SK-N-SH (cell line): ENCODE data around the gene MMD2. TPM values are rescaled to one million over a fixed set of nuclear protein-coding genes. Genes with fewer than 3 reads are reported as not detected.
A peak's percentile ranks its signal among the peaks of the same experiment; 100 is the strongest.

ENCODE experiments used
- CTCF ChIA-PET: fragments of 300-600, 350-600 bp; formaldehyde crosslinking; extraction: SDS; loops from one replicate; lab custom pipeline; 2021; lab: Yijun Ruan, JAX
- POLR2A ChIA-PET: fragments of 350-600 bp; sonication (Branson Sonifier 250); formaldehyde crosslinking; extraction: SDS; loops from one replicate; lab custom pipeline; 2020; ENCODE audit warnings: antibody characterized with exemption, inconsistent platforms; lab: Yijun Ruan, JAX
- DNase-seq: peaks from one replicate; pipeline ENCODE4 v3.0.0; 2012
- H2AFZ ChIP-seq: fragments of 200-600 bp; sonication (generic); 2 replicates; pipeline ENCODE4 v1.8.1; 2016; ENCODE audit warnings: antibody characterized with exemption, mild to moderate bottlenecking, low read depth
- H3F3A ChIP-seq: fragments of 200-600 bp; sonication (generic); replicated peaks from 2 replicates; pipeline ENCODE3; 2016; ENCODE audit warnings: antibody characterized with exemption, mild to moderate bottlenecking; ENCODE audit not compliant: insufficient read depth
- H3K27ac ChIP-seq, 2 experiments: fragments of 200-500 bp in 1 of 2; fragments of 200-600 bp in 1 of 2; sonication (Bioruptor generic) in 1 of 2; sonication (generic), shearing (Covaris generic) in 1 of 2; 2 replicates each; pipeline versions ENCODE4 v1.5.1 to v1.6.1; 2014 to 2016; ENCODE audit warnings: low read depth in 2 of 2, inconsistent platforms in 1 of 2, low read length in 1 of 2, mild to moderate bottlenecking in 1 of 2, mixed read lengths in 1 of 2
- H3K27me3 ChIP-seq: fragments of 200-600 bp; sonication (generic), shearing (Covaris generic); 2 replicates; pipeline ENCODE4 v1.6.1; 2016; ENCODE audit warnings: mixed run types; ENCODE audit not compliant: insufficient read depth
- H3K36me3 ChIP-seq, 2 experiments: fragments of 200-500 bp in 1 of 2; fragments of 200-600 bp in 1 of 2; sonication (Bioruptor generic) in 1 of 2; sonication (generic) in 1 of 2; replicated peaks in 1 of 2; 2 replicates each; pipeline versions ENCODE3 to v1.5.1; 2014 to 2016; ENCODE audit warnings: low read length in 1 of 2, mild to moderate bottlenecking in 1 of 2; ENCODE audit not compliant: insufficient read depth in 2 of 2, control insufficient read depth in 1 of 2
- H3K4me1 ChIP-seq, 2 experiments: fragments of 200-500 bp in 1 of 2; fragments of 200-600 bp in 1 of 2; sonication (Bioruptor generic) in 1 of 2; sonication (generic), shearing (Covaris generic) in 1 of 2; 2 replicates each; pipeline versions ENCODE4 v1.5.1 to v1.6.1; 2014 to 2016; ENCODE audit warnings: low read depth in 1 of 2, low read length in 1 of 2, mixed run types in 1 of 2; ENCODE audit not compliant: insufficient read depth in 2 of 2, control insufficient read depth in 1 of 2
- H3K4me2 ChIP-seq: fragments of 200-600 bp; sonication (generic), shearing (Covaris generic); 2 replicates; pipeline ENCODE4 v1.6.1; 2017; ENCODE audit warnings: mixed run types
- H3K4me3 ChIP-seq, 2 experiments: fragments of 200-500 bp in 1 of 2; fragments of 200-600 bp in 1 of 2; sonication (Bioruptor generic) in 1 of 2; sonication (generic), shearing (Covaris generic) in 1 of 2; 2 replicates each; pipeline versions ENCODE4 v1.5.1 to v1.8.1; 2014 to 2016; ENCODE audit warnings: low read depth in 2 of 2, inconsistent platforms in 1 of 2, low read length in 1 of 2, mild to moderate bottlenecking in 1 of 2, mixed read lengths in 1 of 2, moderate library complexity in 1 of 2
- H3K79me2 ChIP-seq: fragments of 200-600 bp; sonication (generic); 2 replicates; pipeline ENCODE4 v1.8.1; 2017; ENCODE audit warnings: mild to moderate bottlenecking; ENCODE audit not compliant: insufficient read depth
- H3K9ac ChIP-seq: fragments of 200-600 bp; sonication (generic); 2 replicates; pipeline ENCODE4 v1.6.1; 2017; ENCODE audit warnings: mixed run types
- H3K9me2 ChIP-seq: fragments of 200-600 bp; sonication (generic); 2 replicates; pipeline ENCODE4 v1.6.1; 2017; ENCODE audit warnings: mixed run types
- H3K9me3 ChIP-seq: fragments of 200-600 bp; sonication (generic); 2 replicates; pipeline ENCODE4 v1.6.1; 2017; ENCODE audit warnings: mixed run types, mild to moderate bottlenecking, moderate library complexity
- H4K20me1 ChIP-seq: fragments of 200-600 bp; sonication (generic); 2 replicates; pipeline ENCODE4 v1.6.1; 2017; ENCODE audit warnings: mild to moderate bottlenecking, mixed run types; ENCODE audit not compliant: insufficient read depth
- CHD2 ChIP-seq: fragments of 150-350 bp; IDR thresholded peaks from 2 replicates; pipeline ENCODE4 v1.6.1; 2018; ENCODE audit warnings: low read length; ENCODE audit not compliant: partially characterized antibody
- ELF1 ChIP-seq: IDR thresholded peaks from 2 replicates; pipeline ENCODE4 v1.4.0; 2012
- FOSL2 ChIP-seq: IDR thresholded peaks from 2 replicates; pipeline ENCODE4 v1.4.0; 2012; ENCODE audit warnings: low read depth, mild to moderate bottlenecking, moderate library complexity, borderline replicate concordance
- GABPA ChIP-seq: IDR thresholded peaks from 2 replicates; pipeline ENCODE4 v1.4.0; 2012; ENCODE audit warnings: low read depth, mild to moderate bottlenecking
- IRF3 ChIP-seq: fragments of 150-350 bp; IDR thresholded peaks from 2 replicates; pipeline ENCODE4 v1.6.1; 2016; ENCODE audit warnings: mild to moderate bottlenecking, low read depth, low read length
- JUND ChIP-seq: IDR thresholded peaks from 2 replicates; pipeline ENCODE4 v1.4.0; 2012
- MEF2A ChIP-seq: IDR thresholded peaks from 2 replicates; pipeline ENCODE4 v1.4.0; 2012; ENCODE audit warnings: low read depth, borderline replicate concordance
- MXI1 ChIP-seq: IDR thresholded peaks from 2 replicates; pipeline ENCODE4 v1.6.1; 2012; ENCODE audit warnings: mild to moderate bottlenecking, low read depth, low read length, improper control_type of control experiment
- PBX3 ChIP-seq: IDR thresholded peaks from 2 replicates; pipeline ENCODE4; 2012
- RCOR1 ChIP-seq: fragments of 150-350 bp; IDR thresholded peaks from 2 replicates; pipeline ENCODE4 v1.6.1; 2017; ENCODE audit warnings: antibody characterized with exemption, low read length
- REST ChIP-seq: IDR thresholded peaks from 2 replicates; pipeline ENCODE4 v1.6.1; 2012; ENCODE audit warnings: mild to moderate bottlenecking, low read depth, low read length, moderate library complexity
- RFX5 ChIP-seq: IDR thresholded peaks from 2 replicates; pipeline ENCODE4 v1.6.1; 2012; ENCODE audit warnings: mild to moderate bottlenecking, improper control_type of control experiment, low read length
- TCF12 ChIP-seq: IDR thresholded peaks from 2 replicates; pipeline ENCODE4 v1.4.0; 2012
- TEAD4 ChIP-seq: IDR thresholded peaks from 2 replicates; pipeline ENCODE4 v1.4.0; 2012; ENCODE audit warnings: mild to moderate bottlenecking, borderline replicate concordance; ENCODE audit not compliant: insufficient read depth
- YY1 ChIP-seq: IDR thresholded peaks from 2 replicates; pipeline ENCODE4 v1.4.0; 2012; ENCODE audit warnings: low read depth, mild to moderate bottlenecking
- ZBTB33 ChIP-seq: IDR thresholded peaks from 2 replicates; pipeline ENCODE4 v1.4.0; 2012; ENCODE audit warnings: low read depth, borderline replicate concordance
- WGBS: methylation state at CpG from one replicate; pipeline ENCODE4 v1.1.6; 2017; ENCODE audit warnings: low lambda C conversion rate; 5-methylcytosine and 5-hydroxymethylcytosine counted together
- polyA plus RNA-seq, 3 experiments: library from polyadenylated mRNA; depleted of rRNA; stranded (reverse); fragments of >200 nt; gene quantifications; 2 replicates each; pipeline ENCODE4 v1.2.3, GENCODE V29; 2012

The MMD2 gene
- polyA plus RNA-seq, 1 of the 3 experiments (the other 2 are of a cell fraction): not detected

- CTCF ChIA-PET: no interaction called here
- H3K9me2 ChIP-seq: no peaks in the 10 kb centered on the region
- H2AFZ ChIP-seq: no peak overlapping the region
- H3K79me2 ChIP-seq: no peaks in the 10 kb centered on the region
- WGBS: 64% methylated on average over 12 of the region's 12 CpGs
- H3K36me3 ChIP-seq: no peaks in the 10 kb centered on the region
- H3K27me3 ChIP-seq: no peaks in the 10 kb centered on the region; the same call in 1 of the 2 replicates
- H3F3A ChIP-seq: no peaks in the 10 kb centered on the region
- H3K27ac ChIP-seq: no peak overlapping the region
- no peaks in the 10 kb centered on the region for H3K4me1 ChIP-seq
- peak; percentile 75 for DNase-seq
- H4K20me1 ChIP-seq: no peaks in the 10 kb centered on the region
- H3K4me2 ChIP-seq: no peak overlapping the region
- POLR2A ChIA-PET: no interaction called here
- TF ChIP-seq RFX5 (peak; percentile 93), TCF12 (no peak), ZBTB33 (no peak), TEAD4 (no peak), MEF2A (no peak), YY1 (no peak)
- TF ChIP-seq, all 33 proteins: peak for 1
- Histone ChIP-seq H3K9me3 (no peaks in the 10 kb centered on the region), H3K9ac (no peak overlapping the region), H3K4me3 (no peak overlapping the region)
Measured at GRCh38 chr7:4931943-4932342, 27.0 kb downstream of the MMD2 start.

- Histone ChIP-seq H3K4me1 (no peaks in the 10 kb centered on the region), H3K9ac (no peak overlapping the region), H3F3A (no peaks in the 10 kb centered on the region), H2AFZ (no peak overlapping the region), H3K9me2 (no peaks in the 10 kb centered on the region), H4K20me1 (no peaks in the 10 kb centered on the region), H3K36me3 (no peaks in the 10 kb centered on the region), H3K4me3 (no peak overlapping the region), H3K79me2 (no peaks in the 10 kb centered on the region), H3K27ac (no peak overlapping the region), H3K4me2 (no peak overlapping the region), H3K27me3 (no peaks in the 10 kb centered on the region; the same call in 1 of the 2 replicates), H3K9me3 (no peaks in the 10 kb centered on the region)
- ChIA-PET CTCF (interaction anchor here (1.6 kb wide), 1 partner anchor 245 kb away, joined by 4 read pairs; no protein-coding TSS in a partner anchor), POLR2A (no interaction called here)
- WGBS: 44% methylated on average over 8 of the region's 8 CpGs
- DNase-seq: no peak
- no peak for TF ChIP-seq GABPA
- TF ChIP-seq CHD2: no peak
- no peak for TF ChIP-seq RCOR1
- TF ChIP-seq REST: no peak
- TF ChIP-seq ELF1: no peak
- no peak for TF ChIP-seq IRF3
- TF ChIP-seq ZBTB33: no peak
- TF ChIP-seq FOSL2: no peak
- no peak for TF ChIP-seq JUND
- TF ChIP-seq MXI1: no peak
- no peak for TF ChIP-seq TCF12
- TF ChIP-seq YY1: no peak
- TF ChIP-seq PBX3: no peak
Measured at GRCh38 chr7:4929005-4929404, 30.0 kb downstream of the MMD2 start.
